Calu3 (cell line): ENCODE results near the gene TFB2M. TPM values are rescaled to one million over a fixed set of nuclear protein-coding genes. Genes with fewer than 3 reads are reported as not detected.

Experiments used
- BruUV-seq: library from RNA; stranded (reverse); fragments of 400-500 nt; replicated peaks from 2 replicates; lab custom pipeline; 2021; lab: Mats Ljungman, UMichigan
- CTCF ChIA-PET: fragments of 300-600 bp; sonication (Branson Sonifier 250); formaldehyde crosslinking; loops from one replicate; lab custom pipeline; 2022; ENCODE audit warnings: antibody characterized with exemption; lab: Charles Lee
- DNase-seq: peaks from one replicate; pipeline ENCODE4 v3.0.0; 2022
- H3K27ac Mint-ChIP-seq: one replicate; pipeline ENCODE4 v1.8.0; 2022; ENCODE audit warnings: mixed read lengths; ENCODE audit not compliant: unreplicated experiment
- H3K27me3 Mint-ChIP-seq: one replicate; pipeline ENCODE4 v1.8.0; 2022; ENCODE audit warnings: mixed read lengths; ENCODE audit not compliant: unreplicated experiment
- H3K36me3 Mint-ChIP-seq: one replicate; pipeline ENCODE4 v1.8.0; 2022; ENCODE audit warnings: mild to moderate bottlenecking, moderate library complexity, mixed read lengths; ENCODE audit not compliant: insufficient read depth, unreplicated experiment
- H3K4me1 Mint-ChIP-seq: one replicate; pipeline ENCODE4 v1.8.0; 2022; ENCODE audit warnings: mild to moderate bottlenecking, low read depth, mixed read lengths; ENCODE audit not compliant: unreplicated experiment
- H3K4me3 Mint-ChIP-seq: one replicate; pipeline ENCODE4 v1.8.0; 2022; ENCODE audit warnings: mild to moderate bottlenecking, low read depth, moderate library complexity, mixed read lengths; ENCODE audit not compliant: unreplicated experiment
- H3K9me3 Mint-ChIP-seq: one replicate; pipeline ENCODE4 v1.8.0; 2022; ENCODE audit warnings: low read depth, mixed read lengths; ENCODE audit not compliant: unreplicated experiment
- CTCF ChIP-seq: fragments of 200-600 bp; IDR thresholded peaks from one replicate; pipeline ENCODE4 v1.8.0; 2022; ENCODE audit warnings: antibody characterized with exemption; ENCODE audit not compliant: unreplicated experiment
- intact Hi-C: fragments of 100-400 bp; cut with micrococcal nuclease; formaldehyde crosslinking; loops from one replicate; pipeline ENCODE4 v1.10.0; 2022; ENCODE audit not compliant: unreplicated experiment
- total RNA-seq: library from RNA; stranded (reverse); gene quantifications from 2 replicates; pipeline ENCODE4 v1.2.3, GENCODE V29; 2022

Gene TFB2M
- total RNA-seq, 1 experiment from 2014 or later = 23.0 TPM

DNA sequence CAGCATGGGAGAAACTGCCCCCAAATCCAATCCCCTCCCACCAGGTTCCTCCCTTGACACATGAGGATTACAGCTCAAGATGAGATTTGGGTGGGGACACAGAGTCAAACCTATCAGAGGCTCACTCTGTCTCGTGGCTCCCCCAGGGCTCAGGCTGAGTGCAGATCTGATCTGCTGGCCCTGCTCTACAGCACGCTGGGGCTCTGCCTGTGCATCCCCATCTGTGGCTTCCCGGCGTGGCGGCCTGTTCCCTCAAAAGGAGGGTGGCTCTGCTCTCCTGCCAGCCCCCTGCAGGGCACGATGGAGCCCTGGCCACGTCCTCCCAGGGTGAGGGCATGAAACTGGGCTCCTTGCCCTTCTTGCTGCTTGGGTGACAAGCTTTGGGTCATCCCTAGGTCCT is 39.1 kb downstream of the TFB2M start:
- CTCF ChIA-PET = interaction anchor here (0.6 kb wide), 1 partner anchor 30 kb away, joined by 3 read pairs; no protein-coding TSS in a partner anchor
- TF ChIP-seq CTCF = no peak
- no peak for DNase-seq
- intact Hi-C loops = no loop called here
- Mint-ChIP-seq H3K9me3 (no peaks in the 10 kb centered on the region), H3K4me3 (no peak overlapping the region), H3K36me3 (no peaks in the 10 kb centered on the region), H3K27me3 (no peaks in the 10 kb centered on the region), H3K4me1 (peaks cover 27% of the 10 kb centered on the region), H3K27ac (peak overlapping the region; percentile 82)
- BruUV-seq = no TSS peak

DNA sequence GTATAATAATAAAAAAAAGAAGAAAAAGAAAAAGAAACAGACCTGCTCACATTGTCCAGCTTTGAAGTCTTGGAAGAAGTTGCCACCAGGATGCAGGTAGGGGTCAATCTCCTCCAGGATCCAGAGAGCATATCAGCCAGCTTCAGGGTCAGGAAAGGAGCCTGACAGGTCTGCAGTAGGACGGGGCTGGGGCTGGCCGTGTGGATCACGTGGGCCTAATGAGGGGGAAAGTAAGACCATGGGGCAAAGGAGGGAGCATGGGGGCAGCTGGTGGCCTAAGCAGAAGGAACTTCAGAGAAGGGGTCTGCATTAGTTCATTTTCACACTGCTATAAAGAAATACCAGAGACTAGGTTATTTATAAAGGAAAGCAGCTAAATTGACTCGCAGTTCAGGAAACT is 39.7 kb downstream of the TFB2M start:
- Mint-ChIP-seq H3K27ac (no peak overlapping the region), H3K4me3 (no peak overlapping the region), H3K36me3 (no peaks in the 10 kb centered on the region), H3K9me3 (no peaks in the 10 kb centered on the region), H3K27me3 (no peaks in the 10 kb centered on the region), H3K4me1 (peaks cover 27% of the 10 kb centered on the region)
- intact Hi-C loops = no loop called here
- DNase-seq = no peak
- CTCF ChIA-PET = no interaction called here
- no TSS peak for BruUV-seq
- TF ChIP-seq CTCF = no peak

- no peak overlapping the region for H3K27ac Mint-ChIP-seq
- H3K27me3 Mint-ChIP-seq = no peaks in the 10 kb centered on the region
- CTCF ChIA-PET = no interaction called here
- no peaks in the 10 kb centered on the region for H3K36me3 Mint-ChIP-seq
- DNase-seq = no peak
- H3K4me3 Mint-ChIP-seq = no peak overlapping the region
- no peaks in the 10 kb centered on the region for H3K4me1 Mint-ChIP-seq
- H3K9me3 Mint-ChIP-seq = peaks cover 7% of the 10 kb centered on the region
- TF ChIP-seq CTCF = no peak
- intact Hi-C loops = no loop called here
- BruUV-seq = no TSS peak
Measured at GRCh38 chr1:246519514-246519913, 46.5 kb downstream of the TFB2M start.

GRCh38 chr1:246518456-246519205 is 47.4 kb downstream of the TFB2M start:
- H3K9me3 Mint-ChIP-seq = peaks cover 7% of the 10 kb centered on the region

More at GRCh38 chr1:246518456-246519205, 47.4 kb downstream of the TFB2M start:
- DNase-seq = no peak
- Mint-ChIP-seq H3K27ac (no peak overlapping the region), H3K4me1 (no peaks in the 10 kb centered on the region), H3K4me3 (no peak overlapping the region), H3K27me3 (no peaks in the 10 kb centered on the region), H3K36me3 (no peaks in the 10 kb centered on the region)
- CTCF ChIA-PET = no interaction called here
- intact Hi-C loops = no loop called here
- TF ChIP-seq CTCF = no peak
- no TSS peak for BruUV-seq
